Measurements from ENCODE around the gene ESYT3. TPM values are rescaled to one million over a fixed set of nuclear protein-coding genes. Genes with fewer than 3 reads are reported as not detected.

ESYT3 gene
- total RNA-seq, result 2.2 and 3.8 TPM in 2 replicates

DNA sequence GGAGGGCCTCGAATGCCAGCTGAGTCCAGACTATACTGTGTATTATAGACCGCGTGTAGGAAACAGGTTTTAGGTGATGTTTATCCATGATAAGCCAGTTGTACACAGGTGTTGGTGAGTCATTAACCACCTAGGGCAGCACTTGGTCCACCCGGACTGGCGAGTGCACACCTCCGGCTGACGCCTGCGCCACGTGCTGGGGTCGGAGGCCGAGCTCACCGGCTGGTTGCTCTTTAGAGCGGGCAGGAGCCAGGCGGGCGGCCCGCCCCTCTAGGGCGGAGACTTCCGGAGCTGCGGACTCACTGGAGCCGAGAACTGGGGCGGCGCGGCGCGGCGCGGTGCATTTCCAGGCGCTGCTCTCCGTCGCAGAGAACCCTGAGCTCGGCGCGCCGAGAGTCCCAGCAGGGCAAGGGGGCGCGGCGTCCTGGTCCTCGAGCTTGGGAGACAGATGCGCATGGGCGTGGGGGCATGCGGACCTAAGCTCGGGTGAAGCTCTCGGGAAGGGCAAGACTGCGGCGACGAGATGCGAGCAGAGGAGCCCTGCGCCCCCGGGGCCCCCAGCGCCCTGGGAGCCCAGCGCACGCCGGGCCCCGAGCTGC is at the start of gene ESYT3:
TSS of gene ESYT3 (plus strand) at position 341 of the 599 bp plus-strand sequence. CDS start at position 524, 183 bp downstream.

Other genes with a start within 250 kb of the ESYT3 start
- gene ARMC8, start 247.3 kb upstream of the ESYT3 start, total RNA-seq, result 45.9 and 55.7 TPM in 2 replicates
- gene NME9, start 104.8 kb upstream of the ESYT3 start, total RNA-seq, result not detected in 2 replicates
- gene MRAS, start 86.0 kb upstream of the ESYT3 start, total RNA-seq, result 37.0 and 48.0 TPM in 2 replicates
- gene CEP70, start 159.6 kb downstream of the ESYT3 start, total RNA-seq, result 26.9 and 30.7 TPM in 2 replicates
- 13.6 and 17.0 TPM in 2 replicates for gene FAIM, start 174.2 kb downstream of the ESYT3 start, total RNA-seq

Measured in articular chondrocyte of knee joint (primary cell).